ENCODE measurements around the gene ANKRD10.
"Not testable (repeated sequence)": the region's sequence is repeated elsewhere in the genome, so short reads cannot be mapped to it uniquely, and the experiment has no call there.

GRCh38 chr13:110955608-110956007 lies 40.7 kb upstream of the ANKRD10 start:
- not testable (repeated sequence) for TF ChIP-seq CTCF, POLR2A (IDR thresholded peaks at IDR 0.05)

All from Peyer's patch (tissue), 4 donors.